Gastroesophageal sphincter (tissue), 4 donors: ENCODE results near the gene VWA3B. TPM values are rescaled to one million over a fixed set of nuclear protein-coding genes. Genes with fewer than 3 reads are reported as not detected.

Source experiments
- ATAC-seq: fragments of 150-250 bp; one replicate; pipeline ENCODE4 v1.9.1; 2016; ENCODE audit warnings: mild to moderate bottlenecking, moderate library complexity
- H3K27ac ChIP-seq, 4 donors: fragments of 200-600 bp; sonication (generic) in 3 of 4; 1 replicate in 3 of 4; 2 replicates in 1 of 4; pipeline ENCODE4 v1.5.1; 2016 to 2019
- H3K27me3 ChIP-seq: fragments of 200-600 bp; sonication (generic); one replicate; pipeline ENCODE4 v1.5.1; 2019
- H3K36me3 ChIP-seq, 2 donors: fragments of 200-600 bp; sonication (generic); one replicate each; pipeline ENCODE4 v1.5.1; 2019; ENCODE audit warnings: control low read depth in 1 of 2
- H3K4me1 ChIP-seq, 3 donors: fragments of 200-600 bp; sonication (generic); 1 replicate in 2 of 3; 2 replicates in 1 of 3; pipeline ENCODE4 v1.5.1; 2016 to 2019; ENCODE audit warnings: control low read depth in 2 of 3
- H3K4me3 ChIP-seq, 2 donors: fragments of 200-600 bp; sonication (generic); one replicate each; pipeline ENCODE4 v1.5.1; 2019; ENCODE audit warnings: mild to moderate bottlenecking in 1 of 2, moderate library complexity in 1 of 2
- H3K9me3 ChIP-seq, 3 donors: fragments of 200-600 bp; sonication (generic); one replicate each; pipeline ENCODE4 v1.5.1; 2017 to 2019; ENCODE audit warnings: control low read depth in 2 of 3
- EP300 ChIP-seq: sonication (generic); formaldehyde crosslinking; IDR thresholded peaks from one replicate; pipeline ENCODE4 v1.6.1; 2017; ENCODE audit warnings: antibody characterized with exemption, mild to moderate bottlenecking
- POLR2A ChIP-seq, 2 donors: fragments of 450-650 bp; IDR thresholded peaks; one replicate each; pipeline ENCODE4 v1.6.1; 2017; ENCODE audit warnings: antibody characterized with exemption in 2 of 2, mild to moderate bottlenecking in 2 of 2, moderate library complexity in 1 of 2
- POLR2AphosphoS5 ChIP-seq: sonication (generic); formaldehyde crosslinking; IDR thresholded peaks from one replicate; pipeline ENCODE4 v1.6.1; 2017; ENCODE audit warnings: antibody characterized with exemption
- WGBS, 2 donors: methylation state at CpG; one replicate each; pipeline ENCODE4 v1.1.5; 2018; ENCODE audit warnings: low coverage in 1 of 2; 5-methylcytosine and 5-hydroxymethylcytosine counted together
- total RNA-seq, 4 donors: library from RNA; depleted of rRNA; stranded (reverse); fragments of >200 nt; gene quantifications; one replicate each; pipeline ENCODE4 v1.1.0, GENCODE V29; 2016
- TF ChIP-seq, protein P1 (sequence below), 4 experiments: fragments of 200-600 bp in 2 of 4; fragments of 450-650 bp in 2 of 4; sonication (generic) in 1 of 4; IDR thresholded peaks; one replicate each; pipeline ENCODE4 v1.5.1; 2017 to 2019; ENCODE audit warnings: antibody characterized with exemption in 4 of 4, mild to moderate bottlenecking in 2 of 4, moderate library complexity in 2 of 4

The VWA3B gene
- total RNA-seq, 4 donors from 2014 or later: not detected

GRCh38 chr2:98175811-98176210 lies 88.8 kb downstream of the VWA3B start:
- 50 to 64% methylated on average over 4 to 6 of the region's 6 CpGs for WGBS, 2 donors
- no peak for ATAC-seq
- H3K4me1 ChIP-seq: no peaks in the 10 kb centered on the region
- H3K9me3 ChIP-seq: no peaks in the 10 kb centered on the region
- H3K27ac ChIP-seq: no peak overlapping the region
- no peak for TF ChIP-seq POLR2AphosphoS5
- TF ChIP-seq, protein P1, sequence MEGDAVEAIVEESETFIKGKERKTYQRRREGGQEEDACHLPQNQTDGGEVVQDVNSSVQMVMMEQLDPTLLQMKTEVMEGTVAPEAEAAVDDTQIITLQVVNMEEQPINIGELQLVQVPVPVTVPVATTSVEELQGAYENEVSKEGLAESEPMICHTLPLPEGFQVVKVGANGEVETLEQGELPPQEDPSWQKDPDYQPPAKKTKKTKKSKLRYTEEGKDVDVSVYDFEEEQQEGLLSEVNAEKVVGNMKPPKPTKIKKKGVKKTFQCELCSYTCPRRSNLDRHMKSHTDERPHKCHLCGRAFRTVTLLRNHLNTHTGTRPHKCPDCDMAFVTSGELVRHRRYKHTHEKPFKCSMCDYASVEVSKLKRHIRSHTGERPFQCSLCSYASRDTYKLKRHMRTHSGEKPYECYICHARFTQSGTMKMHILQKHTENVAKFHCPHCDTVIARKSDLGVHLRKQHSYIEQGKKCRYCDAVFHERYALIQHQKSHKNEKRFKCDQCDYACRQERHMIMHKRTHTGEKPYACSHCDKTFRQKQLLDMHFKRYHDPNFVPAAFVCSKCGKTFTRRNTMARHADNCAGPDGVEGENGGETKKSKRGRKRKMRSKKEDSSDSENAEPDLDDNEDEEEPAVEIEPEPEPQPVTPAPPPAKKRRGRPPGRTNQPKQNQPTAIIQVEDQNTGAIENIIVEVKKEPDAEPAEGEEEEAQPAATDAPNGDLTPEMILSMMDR (IDR thresholded peaks at IDR 0.05): peak in 1 of 4 experiments; percentile 40
- H3K4me3 ChIP-seq: no peak overlapping the region
- H3K27me3 ChIP-seq: peaks cover 4% of the 10 kb centered on the region
- H3K36me3 ChIP-seq: no peaks in the 10 kb centered on the region

DNA sequence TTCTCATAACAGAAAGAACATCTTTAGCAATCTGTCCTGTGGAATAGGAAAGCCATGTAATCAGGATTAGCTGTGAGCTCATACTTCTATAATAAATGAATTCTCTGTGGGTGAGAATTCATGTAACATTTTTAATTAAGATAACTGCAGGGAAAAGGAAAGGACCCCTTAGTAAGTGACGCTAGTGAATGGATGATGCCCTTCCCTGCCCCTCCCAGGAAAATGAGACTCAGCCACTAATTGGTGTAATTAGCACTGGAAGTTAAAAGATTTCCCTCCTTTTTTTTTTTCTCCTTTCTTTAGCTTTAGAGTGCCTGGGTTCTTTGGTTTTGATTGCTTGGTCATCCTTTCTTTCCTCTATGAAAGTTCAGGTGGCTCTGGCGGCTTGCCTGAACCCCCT lies 90.3 kb downstream of the VWA3B start:
- no peaks in the 10 kb centered on the region for H3K9me3 ChIP-seq
- WGBS, 2 donors: 57 to 60% methylated on average over 1 to 2 of the region's 2 CpGs
- ATAC-seq: no peak
- H3K27me3 ChIP-seq: peaks cover 10% of the 10 kb centered on the region
- no peaks in the 10 kb centered on the region for H3K36me3 ChIP-seq
- no peak overlapping the region for H3K27ac ChIP-seq
- no peak overlapping the region for H3K4me3 ChIP-seq
- no peaks in the 10 kb centered on the region for H3K4me1 ChIP-seq
- TF ChIP-seq POLR2A (IDR thresholded peaks at IDR 0.05) (no peak), POLR2AphosphoS5 (no peak), EP300 (no peak)
- TF ChIP-seq, protein P1 (IDR thresholded peaks at IDR 0.05): no peak

- Histone ChIP-seq H3K9me3 (no peaks in the 10 kb centered on the region), H3K4me3 (no peak overlapping the region), H3K4me1 (no peaks in the 10 kb centered on the region), H3K27me3 (peaks cover 10% of the 10 kb centered on the region), H3K27ac (no peak overlapping the region), H3K36me3 (no peaks in the 10 kb centered on the region)
- TF ChIP-seq POLR2AphosphoS5 (no peak), EP300 (no peak), POLR2A (IDR thresholded peaks at IDR 0.05) (no peak)
- TF ChIP-seq, protein P1 (IDR thresholded peaks at IDR 0.05): no peak
- 58 to 100% methylated on average over 1 to 6 of the region's 6 CpGs for WGBS, 2 donors
- no peak for ATAC-seq
Observed at GRCh38 chr2:98177986-98178385, 91.0 kb downstream of the VWA3B start.

DNA sequence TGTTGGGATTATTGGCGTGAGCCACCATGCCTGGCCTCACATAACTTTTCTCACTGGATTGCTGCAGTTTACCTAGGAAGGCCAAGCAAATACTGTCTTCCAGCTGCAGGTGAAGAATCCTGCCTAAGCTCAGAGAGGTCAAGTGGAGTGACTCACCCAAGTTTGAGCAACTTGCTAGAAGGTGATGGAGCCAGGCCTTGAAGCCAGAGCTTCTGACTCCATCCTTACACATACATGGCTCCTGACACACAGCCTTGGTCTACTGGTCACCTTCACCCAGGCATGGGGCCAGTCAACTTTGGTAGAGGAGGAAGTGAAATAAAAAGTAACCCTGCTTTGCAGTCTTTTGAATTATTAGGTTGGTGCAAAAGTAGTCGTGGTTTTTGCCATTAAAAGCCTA lies 93.5 kb downstream of the VWA3B start:
- no peak for ATAC-seq
- no peaks in the 10 kb centered on the region for H3K4me1 ChIP-seq
- no peaks in the 10 kb centered on the region for H3K9me3 ChIP-seq
- no peaks in the 10 kb centered on the region for H3K36me3 ChIP-seq
- H3K27me3 ChIP-seq: peaks cover 10% of the 10 kb centered on the region
- H3K4me3 ChIP-seq: no peak overlapping the region
- no peak overlapping the region for H3K27ac ChIP-seq
- no peak for TF ChIP-seq EP300
- TF ChIP-seq POLR2AphosphoS5: no peak
- TF ChIP-seq, protein P1 (IDR thresholded peaks at IDR 0.05): no peak
- TF ChIP-seq POLR2A (IDR thresholded peaks at IDR 0.05): no peak
- WGBS, 2 donors: 91% methylated on average over 2 of the region's 2 CpGs; no CpG with 5 or more reads in 1 of the 2 donors

- 88 to 100% methylated on average over 2 of the region's 3 CpGs for WGBS, 2 donors
- peaks cover 10% of the 10 kb centered on the region for H3K27me3 ChIP-seq
- no peaks in the 10 kb centered on the region for H3K36me3 ChIP-seq
- TF ChIP-seq POLR2A (IDR thresholded peaks at IDR 0.05) (no peak), EP300 (no peak), POLR2AphosphoS5 (no peak)
- TF ChIP-seq, protein P1 (IDR thresholded peaks at IDR 0.05): no peak
- no peak for ATAC-seq
- no peak overlapping the region for H3K27ac ChIP-seq
- no peaks in the 10 kb centered on the region for H3K9me3 ChIP-seq
- no peak overlapping the region for H3K4me3 ChIP-seq
- no peaks in the 10 kb centered on the region for H3K4me1 ChIP-seq
Observed at GRCh38 chr2:98181346-98181745, 94.4 kb downstream of the VWA3B start.
